ENCODE results near the gene CBLC. TPM values are rescaled to one million over a fixed set of nuclear protein-coding genes. Genes with fewer than 3 reads are reported as not detected.

Gene CBLC
- total and polyA plus RNA-seq, 2 donors (not counting 1 experiment from before 2014, with no cell fraction given), result not detected

GRCh38 chr19:44747739-44748425, 29.8 kb upstream of the CBLC start:
- 0% methylated on average over 16 of the region's 26 CpGs for WGBS (ENCODE audit: insufficient coverage)
- Histone ChIP-seq H2AFZ (ENCODE audit: insufficient read depth, low read depth, low read length, poor library complexity, severe bottlenecking) (peak overlapping the region; percentile 63), H3K4me2 (replicated peaks; ENCODE audit: low read depth, low read length, poor library complexity, severe bottlenecking) (peak overlapping the region; percentile 86), H4K20me1 (ENCODE audit: control insufficient read depth, insufficient read depth, low read length, poor library complexity, severe bottlenecking) (no peaks in the 10 kb centered on the region), H3K9me3 (ENCODE audit: control extremely low read depth in 1 of 3, control insufficient read depth in 2 of 3, insufficient read depth in 1 of 3, low read length in 2 of 3) (no peaks in the 10 kb centered on the region), H3K27me3 (replicated peaks in 1 of 4; ENCODE audit: control extremely low read depth in 1 of 4, control insufficient read depth in 3 of 4, insufficient read depth in 4 of 4, low read length in 3 of 4) (no peaks in the 10 kb centered on the region), H3K36me3 (replicated peaks in 1 of 2; ENCODE audit: control extremely low read depth in 1 of 2, control insufficient read depth in 1 of 2, extremely low read depth in 1 of 2, insufficient read depth in 2 of 2, low read length in 1 of 2) (peaks cover 2 to 9% of the 10 kb centered on the region in 2 experiments), H3K27ac (ENCODE audit: low read length in 2 of 2) (peak overlapping the region; percentile 84 to 89), H3K4me3 (ENCODE audit: control extremely low read depth in 1 of 5, extremely low read depth in 1 of 5, insufficient read depth in 1 of 5, low read depth in 2 of 5, low read length in 4 of 5) (peak overlapping the region; percentile 58 to 95 (median 81)), H3K9ac (ENCODE audit: low read length) (peak overlapping the region; percentile 72), H3K4me1 (ENCODE audit: control insufficient read depth in 2 of 2, insufficient read depth in 2 of 2, low read length in 2 of 2) (peaks cover 49 to 59% of the 10 kb centered on the region in 2 donors), H3K79me2 (ENCODE audit: control insufficient read depth, insufficient read depth, low read length) (no peaks in the 10 kb centered on the region)
- H3K4me1 Mint-ChIP-seq, result peaks cover 54% of the 10 kb centered on the region
- peak overlapping the region; percentile 95 for H3K4me3 Mint-ChIP-seq
- ChIA-PET CTCF (no interaction called here), POLR2A (interaction anchor here (0.5 to 1.0 kb wide), 2 partner anchors 22 to 142 kb away, joined by 3 to 5 read pairs; no protein-coding TSS in a partner anchor)
- DNase-seq (no peak), ATAC-seq (ENCODE audit: low read depth) (peak; percentile 1)
- H3K27ac Mint-ChIP-seq, result peak overlapping the region; percentile 93
- intact Hi-C loops (cut with micrococcal nuclease), result loop anchor here (1.0 kb wide), 3 partner anchors 22 to 94 kb away; no protein-coding TSS in a partner anchor
- TF ChIP-seq EZH2 (IDR thresholded peaks at IDR 0.05; ENCODE audit: borderline replicate concordance, insufficient read depth, low read depth, low read length, poor library complexity, severe bottlenecking), result no peak
- TF ChIP-seq CTCF (IDR thresholded peaks at IDR 0.05), result no peak
- H3K9me3 Mint-ChIP-seq (ENCODE audit: insufficient read depth), result no peaks in the 10 kb centered on the region
- no peaks in the 10 kb centered on the region for H3K27me3 Mint-ChIP-seq

Measured in B cell (primary cell).